CD4-positive, alpha-beta T cell treated with Interleukin-4 for 1 hour (primary cell): ENCODE results near the gene NUTM2A.
"Not testable (repeated sequence)": the region's sequence is repeated elsewhere in the genome, so short reads cannot be mapped to it uniquely, and the experiment has no call there.

Experiments
- DNase-seq, 2 donors: peaks; one replicate each; pipeline ENCODE4 v3.0.0-alpha.2; 2020 to 2022

NUTM2A gene

GRCh38 chr10:87225148-87225547, at the start of gene NUTM2A:
TSS of gene NUTM2A (plus strand) at chr10:87225448. CDS start at chr10:87225831, 383 bp downstream.
- DNase-seq: not testable (repeated sequence)

GRCh38 chr10:87177587-87177986, 47.7 kb upstream of the NUTM2A start:
- DNase-seq: not testable (repeated sequence)

- peak in 1 of 2 donors; percentile 55 for DNase-seq
Observed at GRCh38 chr10:87184421-87184820, 40.8 kb upstream of the NUTM2A start.

GRCh38 chr10:87186016-87186415, 39.2 kb upstream of the NUTM2A start:
- DNase-seq: not testable (repeated sequence)

GRCh38 chr10:87187573-87187972, 37.7 kb upstream of the NUTM2A start:
- DNase-seq: not testable (repeated sequence)

GRCh38 chr10:87191841-87192240, 33.4 kb upstream of the NUTM2A start:
- not testable (repeated sequence) for DNase-seq

GRCh38 chr10:87200924-87201323, 24.3 kb upstream of the NUTM2A start:
- DNase-seq: peak; percentile 36 to 77

- DNase-seq: not testable (repeated sequence)
Observed at GRCh38 chr10:87204801-87205200, 20.4 kb upstream of the NUTM2A start.

- not testable (repeated sequence) for DNase-seq
Observed at GRCh38 chr10:87206922-87207321, 18.3 kb upstream of the NUTM2A start.

GRCh38 chr10:87210309-87210708, 14.9 kb upstream of the NUTM2A start:
- not testable (repeated sequence) for DNase-seq

GRCh38 chr10:87211848-87212247, 13.4 kb upstream of the NUTM2A start:
- not testable (repeated sequence) for DNase-seq

- DNase-seq: not testable (repeated sequence)
Observed at GRCh38 chr10:87213150-87213765, 12.0 kb upstream of the NUTM2A start.

- DNase-seq: not testable (repeated sequence)
Observed at GRCh38 chr10:87213806-87214205, 11.4 kb upstream of the NUTM2A start.

- peak in 1 of 2 donors; percentile 24 for DNase-seq
Observed at GRCh38 chr10:87216120-87216519, 9.1 kb upstream of the NUTM2A start.

- not testable (repeated sequence) for DNase-seq
Observed at GRCh38 chr10:87219370-87219769, 5.9 kb upstream of the NUTM2A start.

GRCh38 chr10:87222789-87223188, 2.5 kb upstream of the NUTM2A start:
- DNase-seq: not testable (repeated sequence)

- not testable (repeated sequence) for DNase-seq
Observed at GRCh38 chr10:87228247-87228646, 3.0 kb downstream of the NUTM2A start.

GRCh38 chr10:87229211-87229610, 4.0 kb downstream of the NUTM2A start:
- DNase-seq: not testable (repeated sequence)

- DNase-seq: not testable (repeated sequence)
Observed at GRCh38 chr10:87234854-87235253, 9.6 kb downstream of the NUTM2A start.

- not testable (repeated sequence) for DNase-seq
Observed at GRCh38 chr10:87237244-87237643, 12.0 kb downstream of the NUTM2A start.

- DNase-seq: not testable (repeated sequence)
Observed at GRCh38 chr10:87239346-87239808, 14.1 kb downstream of the NUTM2A start.

GRCh38 chr10:87242192-87242591, 16.9 kb downstream of the NUTM2A start:
- not testable (repeated sequence) for DNase-seq

- not testable (repeated sequence) for DNase-seq
Observed at GRCh38 chr10:87247335-87247734, 22.1 kb downstream of the NUTM2A start.

- not testable (repeated sequence) for DNase-seq
Observed at GRCh38 chr10:87248818-87249353, 23.6 kb downstream of the NUTM2A start.
